HepG2 (cell line): ENCODE results near the gene CEBPA.

ENCODE experiments used
- CHD2 ChIP-seq: IDR thresholded peaks from 2 replicates; pipeline ENCODE4 v1.6.1; 2011; ENCODE audit warnings: low read depth, low read length, improper control_type of control experiment
- CHD4 ChIP-seq: fragments of 200-600 bp; sonication (generic); IDR thresholded peaks from 2 replicates; pipeline ENCODE4 v1.7.0; 2017; ENCODE audit warnings: mild to moderate bottlenecking, low read length, borderline replicate concordance
- GTF3A ChIP-seq: sonication (generic); formaldehyde crosslinking; conservative IDR thresholded peaks from 2 replicates; pipeline ENCODE4 v1.4.0; 2020; ENCODE audit warnings: mild to moderate bottlenecking, missing genetic modification reagents
- JUND ChIP-seq: sonication (generic); formaldehyde crosslinking; IDR thresholded peaks from 2 replicates; pipeline ENCODE4 v1.8.0; 2022; ENCODE audit warnings: mild to moderate bottlenecking, missing genetic modification reagents
- PTBP1 ChIP-seq: fragments of 200-400 bp; formaldehyde crosslinking; IDR thresholded peaks from 2 replicates; pipeline ENCODE4 v1.6.1; 2018; ENCODE audit warnings: low read length, low read depth; ENCODE audit not compliant: poor library complexity, severe bottlenecking
- RNF2 ChIP-seq: fragments of 450-650 bp; conservative IDR thresholded peaks from 2 replicates; pipeline ENCODE4 v1.6.1; 2016; ENCODE audit warnings: low read depth
- ZBTB21 ChIP-seq: sonication (generic); formaldehyde crosslinking; IDR thresholded peaks from 2 replicates; pipeline ENCODE4 v1.4.0; 2020; ENCODE audit warnings: missing genetic modification reagents
- ZSCAN29 ChIP-seq: sonication (generic); formaldehyde crosslinking; conservative IDR thresholded peaks from 2 replicates; pipeline ENCODE4 v1.4.0; 2020; ENCODE audit warnings: mild to moderate bottlenecking, missing genetic modification reagents
- TF ChIP-seq, protein P1 (sequence below): sonication (generic); formaldehyde crosslinking; IDR thresholded peaks from 2 replicates; pipeline ENCODE4 v1.8.1; 2022; ENCODE audit warnings: mild to moderate bottlenecking, missing genetic modification reagents
- TF ChIP-seq, protein P2 (sequence below): sonication (generic); formaldehyde crosslinking; IDR thresholded peaks from 2 replicates; pipeline ENCODE4 v1.5.0; 2020; ENCODE audit warnings: missing genetic modification reagents
- TF ChIP-seq, protein P3 (sequence below): sonication (generic); formaldehyde crosslinking; IDR thresholded peaks from 2 replicates; pipeline ENCODE4 v1.5.0; 2020; ENCODE audit warnings: mild to moderate bottlenecking, missing genetic modification reagents, moderate library complexity

- no peak for TF ChIP-seq PTBP1
- TF ChIP-seq CHD2, result no peak
- no peak for TF ChIP-seq RNF2
- TF ChIP-seq, protein P1, sequence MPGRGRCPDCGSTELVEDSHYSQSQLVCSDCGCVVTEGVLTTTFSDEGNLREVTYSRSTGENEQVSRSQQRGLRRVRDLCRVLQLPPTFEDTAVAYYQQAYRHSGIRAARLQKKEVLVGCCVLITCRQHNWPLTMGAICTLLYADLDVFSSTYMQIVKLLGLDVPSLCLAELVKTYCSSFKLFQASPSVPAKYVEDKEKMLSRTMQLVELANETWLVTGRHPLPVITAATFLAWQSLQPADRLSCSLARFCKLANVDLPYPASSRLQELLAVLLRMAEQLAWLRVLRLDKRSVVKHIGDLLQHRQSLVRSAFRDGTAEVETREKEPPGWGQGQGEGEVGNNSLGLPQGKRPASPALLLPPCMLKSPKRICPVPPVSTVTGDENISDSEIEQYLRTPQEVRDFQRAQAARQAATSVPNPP (CRISPR knock-in tag), result no peak
- no peak for TF ChIP-seq ZBTB21
- no peak for TF ChIP-seq JUND (CRISPR knock-in tag)
- TF ChIP-seq, protein P2, sequence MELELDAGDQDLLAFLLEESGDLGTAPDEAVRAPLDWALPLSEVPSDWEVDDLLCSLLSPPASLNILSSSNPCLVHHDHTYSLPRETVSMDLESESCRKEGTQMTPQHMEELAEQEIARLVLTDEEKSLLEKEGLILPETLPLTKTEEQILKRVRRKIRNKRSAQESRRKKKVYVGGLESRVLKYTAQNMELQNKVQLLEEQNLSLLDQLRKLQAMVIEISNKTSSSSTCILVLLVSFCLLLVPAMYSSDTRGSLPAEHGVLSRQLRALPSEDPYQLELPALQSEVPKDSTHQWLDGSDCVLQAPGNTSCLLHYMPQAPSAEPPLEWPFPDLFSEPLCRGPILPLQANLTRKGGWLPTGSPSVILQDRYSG (CRISPR knock-in tag), result no peak
- TF ChIP-seq, protein P3, sequence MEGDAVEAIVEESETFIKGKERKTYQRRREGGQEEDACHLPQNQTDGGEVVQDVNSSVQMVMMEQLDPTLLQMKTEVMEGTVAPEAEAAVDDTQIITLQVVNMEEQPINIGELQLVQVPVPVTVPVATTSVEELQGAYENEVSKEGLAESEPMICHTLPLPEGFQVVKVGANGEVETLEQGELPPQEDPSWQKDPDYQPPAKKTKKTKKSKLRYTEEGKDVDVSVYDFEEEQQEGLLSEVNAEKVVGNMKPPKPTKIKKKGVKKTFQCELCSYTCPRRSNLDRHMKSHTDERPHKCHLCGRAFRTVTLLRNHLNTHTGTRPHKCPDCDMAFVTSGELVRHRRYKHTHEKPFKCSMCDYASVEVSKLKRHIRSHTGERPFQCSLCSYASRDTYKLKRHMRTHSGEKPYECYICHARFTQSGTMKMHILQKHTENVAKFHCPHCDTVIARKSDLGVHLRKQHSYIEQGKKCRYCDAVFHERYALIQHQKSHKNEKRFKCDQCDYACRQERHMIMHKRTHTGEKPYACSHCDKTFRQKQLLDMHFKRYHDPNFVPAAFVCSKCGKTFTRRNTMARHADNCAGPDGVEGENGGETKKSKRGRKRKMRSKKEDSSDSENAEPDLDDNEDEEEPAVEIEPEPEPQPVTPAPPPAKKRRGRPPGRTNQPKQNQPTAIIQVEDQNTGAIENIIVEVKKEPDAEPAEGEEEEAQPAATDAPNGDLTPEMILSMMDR, result peak; percentile 49
- TF ChIP-seq CHD4, result no peak
- TF ChIP-seq GTF3A (CRISPR knock-in tag), result no peak
- no peak for TF ChIP-seq ZSCAN29 (CRISPR knock-in tag)
Measured at GRCh38 chr19:33279430-33280350, 22.6 kb downstream of the CEBPA start.
